Fibroblast of lung (primary cell): Measurements from ENCODE around the gene LTK. TPM values are rescaled to one million over a fixed set of nuclear protein-coding genes. Genes with fewer than 3 reads are reported as not detected.

ENCODE experiments used
- DNase-seq, 2 donors: peaks; one replicate each; pipeline versions ENCODE4 v3.0.0 to v3.0.0-alpha.2; 2010; ENCODE audit warnings: low read depth in 2 of 2
- H2AFZ ChIP-seq: 2 replicates; pipeline ENCODE4 v1.5.1; 2012; ENCODE audit warnings: low read length, control low read depth, inconsistent platforms
- H3K27ac ChIP-seq: 2 replicates; pipeline ENCODE4 v1.5.1; 2011; ENCODE audit warnings: low read length, control low read depth; ENCODE audit not compliant: insufficient read depth
- H3K27me3 ChIP-seq: 2 replicates; pipeline ENCODE4 v1.5.1; 2011; ENCODE audit warnings: mild to moderate bottlenecking, low read length; ENCODE audit not compliant: control insufficient read depth, insufficient read depth
- H3K36me3 ChIP-seq: 2 replicates; pipeline ENCODE4 v1.5.1; 2011; ENCODE audit warnings: low read length; ENCODE audit not compliant: control insufficient read depth, insufficient read depth
- H3K4me1 ChIP-seq: 2 replicates; pipeline ENCODE4 v1.5.1; 2011; ENCODE audit warnings: low read length; ENCODE audit not compliant: control insufficient read depth, insufficient read depth; ENCODE audit errors: extremely low read depth
- H3K4me2 ChIP-seq: 2 replicates; pipeline ENCODE4 v1.5.1; 2011; ENCODE audit warnings: low read length, control low read depth; ENCODE audit not compliant: insufficient read depth; ENCODE audit errors: extremely low read depth
- H3K4me3 ChIP-seq, 4 experiments: fragments of 200-600 bp in 1 of 4; sonication (generic) in 1 of 4; replicated peaks in 1 of 4; 2 replicates each; pipeline ENCODE4 v1.5.1; 2011 to 2016; ENCODE audit warnings: low read length in 4 of 4, low read depth in 3 of 4, mild to moderate bottlenecking in 3 of 4, control low read depth in 2 of 4, inconsistent platforms in 1 of 4, mixed read lengths in 1 of 4; ENCODE audit not compliant: insufficient read depth in 1 of 4; ENCODE audit errors: control extremely low read depth in 1 of 4
- H3K79me2 ChIP-seq: 2 replicates; pipeline ENCODE4 v1.5.1; 2012; ENCODE audit warnings: mild to moderate bottlenecking, low read length, inconsistent platforms; ENCODE audit not compliant: control insufficient read depth, insufficient read depth
- H3K9ac ChIP-seq: 2 replicates; pipeline ENCODE4 v1.5.1; 2011; ENCODE audit warnings: mild to moderate bottlenecking, low read length, control low read depth; ENCODE audit not compliant: insufficient read depth
- H3K9me3 ChIP-seq: 2 replicates; pipeline ENCODE4 v1.5.1; 2012; ENCODE audit warnings: low read depth, low read length; ENCODE audit not compliant: control insufficient read depth, insufficient read depth
- H4K20me1 ChIP-seq: 2 replicates; pipeline ENCODE4 v1.5.1; 2011; ENCODE audit warnings: low read length; ENCODE audit not compliant: control insufficient read depth, insufficient read depth; ENCODE audit errors: extremely low read depth
- CTCF ChIP-seq, 2 donors: IDR thresholded peaks in 1 of 2; conservative IDR thresholded peaks in 1 of 2; 1 replicate in 1 of 2; 2 replicates in 1 of 2; pipeline ENCODE4 v1.5.1; 2011 to 2012; ENCODE audit warnings: low read length in 2 of 2, control low read depth in 1 of 2, inconsistent platforms in 1 of 2, low read depth in 1 of 2, mild to moderate bottlenecking in 1 of 2
- EZH2 ChIP-seq: IDR thresholded peaks from 2 replicates; pipeline ENCODE4 v1.5.1; 2012; ENCODE audit warnings: low read length, control low read depth, mild to moderate bottlenecking; ENCODE audit errors: missing control alignments
- polyA plus RNA-seq, 2 donors: library from polyadenylated mRNA; depleted of rRNA in 1 of 2; stranded (reverse) in 1 of 2; unstranded in 1 of 2; fragments of >200 nt; gene quantifications; 2 replicates each; pipeline ENCODE4 v1.2.1, GENCODE V29; 2011 to 2012; ENCODE audit warnings: missing spikeins in 1 of 2
- total RNA-seq: library from RNA; depleted of rRNA; stranded (reverse); fragments of >200 nt; gene quantifications from 2 replicates; pipeline ENCODE4 v1.2.1, GENCODE V29; 2014

LTK gene
- total and polyA plus RNA-seq, 2 donors (not counting 1 experiment from before 2014, with no cell fraction given): 0.14 to 0.99 TPM

- no peaks in the 10 kb centered on the region for H3K36me3 ChIP-seq
- H3K27me3 ChIP-seq: no peaks in the 10 kb centered on the region
- peaks cover 6% of the 10 kb centered on the region for H3K4me1 ChIP-seq
- peak; percentile 70 to 75 for DNase-seq
- no peak overlapping the region for H3K4me2 ChIP-seq
- H3K79me2 ChIP-seq: no peaks in the 10 kb centered on the region
- no peaks in the 10 kb centered on the region for H3K9me3 ChIP-seq
- H3K4me3 ChIP-seq: no peak overlapping the region
- no peak overlapping the region for H3K27ac ChIP-seq
- H4K20me1 ChIP-seq: no peaks in the 10 kb centered on the region
- no peak overlapping the region for H2AFZ ChIP-seq
- TF ChIP-seq CTCF (conservative IDR thresholded peaks at IDR 0.05 in 1 of 2, IDR thresholded peaks at IDR 0.05 in 1 of 2; ENCODE audit: low read depth in 1 of 2, low read length in 2 of 2): peak; percentile 29 to 37
- no peak for TF ChIP-seq EZH2
- no peak overlapping the region for H3K9ac ChIP-seq
These were observed 48.1 kb upstream of the LTK start for GRCh38 chr15:41561777-41562145.

- Histone ChIP-seq H3K4me3 (no peak overlapping the region), H3K9ac (no peak overlapping the region), H3K27ac (no peak overlapping the region), H3K4me2 (no peak overlapping the region), H4K20me1 (no peaks in the 10 kb centered on the region), H3K27me3 (no peaks in the 10 kb centered on the region), H3K9me3 (no peaks in the 10 kb centered on the region), H3K4me1 (peaks cover 6% of the 10 kb centered on the region), H3K79me2 (no peaks in the 10 kb centered on the region), H2AFZ (no peak overlapping the region), H3K36me3 (no peaks in the 10 kb centered on the region)
- no peak for DNase-seq
- no peak for TF ChIP-seq EZH2
- TF ChIP-seq CTCF (conservative IDR thresholded peaks at IDR 0.05 in 1 of 2, IDR thresholded peaks at IDR 0.05 in 1 of 2; ENCODE audit: low read depth in 1 of 2, low read length in 2 of 2): no peak
These were observed 47.6 kb upstream of the LTK start for GRCh38 chr15:41561104-41561776.

DNA sequence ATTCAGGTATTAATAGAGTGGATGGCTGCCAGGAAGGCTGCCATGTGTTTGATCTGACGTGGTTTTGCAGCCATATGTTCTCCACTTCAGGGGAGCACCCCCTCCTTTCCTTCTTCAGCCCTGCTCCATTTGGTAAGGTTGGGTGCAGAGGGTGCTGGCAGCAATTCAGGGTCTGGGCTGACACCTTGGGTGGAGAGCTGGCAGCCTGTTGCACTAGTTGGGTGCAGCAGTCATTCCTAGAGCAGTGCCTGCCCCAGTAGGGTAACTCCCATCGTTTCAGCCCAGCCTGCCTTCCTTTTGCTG lies 46.9 kb upstream of the LTK start:
- no peaks in the 10 kb centered on the region for H3K79me2 ChIP-seq
- DNase-seq: no peak
- H3K9me3 ChIP-seq: no peaks in the 10 kb centered on the region
- H4K20me1 ChIP-seq: no peaks in the 10 kb centered on the region
- no peak overlapping the region for H3K4me3 ChIP-seq
- TF ChIP-seq EZH2 (no peak), CTCF (conservative IDR thresholded peaks at IDR 0.05 in 1 of 2, IDR thresholded peaks at IDR 0.05 in 1 of 2; ENCODE audit: low read depth in 1 of 2, low read length in 2 of 2) (no peak)
- no peak overlapping the region for H3K4me2 ChIP-seq
- no peak overlapping the region for H3K27ac ChIP-seq
- no peak overlapping the region for H2AFZ ChIP-seq
- H3K9ac ChIP-seq: no peak overlapping the region
- H3K4me1 ChIP-seq: peaks cover 6% of the 10 kb centered on the region
- H3K27me3 ChIP-seq: no peaks in the 10 kb centered on the region
- no peaks in the 10 kb centered on the region for H3K36me3 ChIP-seq
